ENCODE results near the gene TSHZ2.

The TSHZ2 gene

DNA sequence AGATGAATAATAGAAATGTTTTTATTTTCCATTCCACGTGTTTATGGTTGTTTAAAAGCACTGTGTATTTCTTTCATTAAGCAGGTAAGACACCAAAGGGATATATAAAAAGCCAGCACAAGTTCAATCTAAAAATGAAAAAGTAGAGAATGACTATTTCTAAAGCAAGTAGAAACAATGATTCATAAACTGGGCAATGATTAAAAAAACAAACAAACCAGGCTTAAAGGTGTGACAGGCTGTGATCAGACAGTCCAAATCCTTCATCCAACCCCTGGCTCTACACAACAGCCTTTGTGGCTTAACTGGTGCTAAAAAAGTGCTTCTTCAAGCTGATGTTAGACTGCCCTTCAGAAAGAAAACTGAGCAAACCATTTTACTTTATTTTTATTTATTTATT, 45.7 kb upstream of the TSHZ2 start:
- Histone ChIP-seq H3K4me3 (ENCODE audit: low read depth, low read length) (no peak overlapping the region), H3K36me3 (replicated peaks) (no peaks in the 10 kb centered on the region), H3K27me3 (replicated peaks) (no peaks in the 10 kb centered on the region), H3K27ac (no peak overlapping the region)
- in situ Hi-C loops (cut with HindIII; ENCODE audit: low pct_ligation_motif_present, low sequenced_read_pairs): no loop called here
- no peak for DNase-seq
- TF ChIP-seq, protein P1, sequence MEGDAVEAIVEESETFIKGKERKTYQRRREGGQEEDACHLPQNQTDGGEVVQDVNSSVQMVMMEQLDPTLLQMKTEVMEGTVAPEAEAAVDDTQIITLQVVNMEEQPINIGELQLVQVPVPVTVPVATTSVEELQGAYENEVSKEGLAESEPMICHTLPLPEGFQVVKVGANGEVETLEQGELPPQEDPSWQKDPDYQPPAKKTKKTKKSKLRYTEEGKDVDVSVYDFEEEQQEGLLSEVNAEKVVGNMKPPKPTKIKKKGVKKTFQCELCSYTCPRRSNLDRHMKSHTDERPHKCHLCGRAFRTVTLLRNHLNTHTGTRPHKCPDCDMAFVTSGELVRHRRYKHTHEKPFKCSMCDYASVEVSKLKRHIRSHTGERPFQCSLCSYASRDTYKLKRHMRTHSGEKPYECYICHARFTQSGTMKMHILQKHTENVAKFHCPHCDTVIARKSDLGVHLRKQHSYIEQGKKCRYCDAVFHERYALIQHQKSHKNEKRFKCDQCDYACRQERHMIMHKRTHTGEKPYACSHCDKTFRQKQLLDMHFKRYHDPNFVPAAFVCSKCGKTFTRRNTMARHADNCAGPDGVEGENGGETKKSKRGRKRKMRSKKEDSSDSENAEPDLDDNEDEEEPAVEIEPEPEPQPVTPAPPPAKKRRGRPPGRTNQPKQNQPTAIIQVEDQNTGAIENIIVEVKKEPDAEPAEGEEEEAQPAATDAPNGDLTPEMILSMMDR (IDR thresholded peaks at IDR 0.05; ENCODE audit: low read depth, low read length, missing control alignments): no peak

DNA sequence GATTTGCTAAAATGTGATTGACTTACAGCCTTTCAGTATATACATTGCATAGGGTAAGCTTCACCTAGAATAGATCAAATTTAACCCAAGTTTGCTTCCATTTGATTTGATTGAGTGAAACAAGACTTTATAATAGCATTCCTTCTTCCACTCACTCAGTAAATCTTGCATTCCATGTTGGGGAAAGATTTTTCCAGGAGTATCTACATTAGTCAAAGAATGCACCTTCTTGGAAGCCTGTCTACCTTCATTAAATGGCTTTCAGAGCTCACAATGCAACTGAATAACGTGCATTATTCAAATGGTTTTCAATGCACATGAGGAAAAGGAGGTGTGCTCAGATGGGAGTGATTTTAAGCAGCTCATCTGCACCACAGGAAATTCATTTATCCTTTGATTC, 38.3 kb upstream of the TSHZ2 start:
- no peak overlapping the region for H3K27ac ChIP-seq
- DNase-seq: no peak
- H3K4me3 ChIP-seq (ENCODE audit: low read depth, low read length): no peak overlapping the region
- TF ChIP-seq, protein P1 (IDR thresholded peaks at IDR 0.05; ENCODE audit: low read depth, low read length, missing control alignments): no peak
- in situ Hi-C loops (cut with HindIII; ENCODE audit: low pct_ligation_motif_present, low sequenced_read_pairs): no loop called here
- no peaks in the 10 kb centered on the region for H3K36me3 ChIP-seq (replicated peaks)
- H3K27me3 ChIP-seq (replicated peaks): no peaks in the 10 kb centered on the region

DNA sequence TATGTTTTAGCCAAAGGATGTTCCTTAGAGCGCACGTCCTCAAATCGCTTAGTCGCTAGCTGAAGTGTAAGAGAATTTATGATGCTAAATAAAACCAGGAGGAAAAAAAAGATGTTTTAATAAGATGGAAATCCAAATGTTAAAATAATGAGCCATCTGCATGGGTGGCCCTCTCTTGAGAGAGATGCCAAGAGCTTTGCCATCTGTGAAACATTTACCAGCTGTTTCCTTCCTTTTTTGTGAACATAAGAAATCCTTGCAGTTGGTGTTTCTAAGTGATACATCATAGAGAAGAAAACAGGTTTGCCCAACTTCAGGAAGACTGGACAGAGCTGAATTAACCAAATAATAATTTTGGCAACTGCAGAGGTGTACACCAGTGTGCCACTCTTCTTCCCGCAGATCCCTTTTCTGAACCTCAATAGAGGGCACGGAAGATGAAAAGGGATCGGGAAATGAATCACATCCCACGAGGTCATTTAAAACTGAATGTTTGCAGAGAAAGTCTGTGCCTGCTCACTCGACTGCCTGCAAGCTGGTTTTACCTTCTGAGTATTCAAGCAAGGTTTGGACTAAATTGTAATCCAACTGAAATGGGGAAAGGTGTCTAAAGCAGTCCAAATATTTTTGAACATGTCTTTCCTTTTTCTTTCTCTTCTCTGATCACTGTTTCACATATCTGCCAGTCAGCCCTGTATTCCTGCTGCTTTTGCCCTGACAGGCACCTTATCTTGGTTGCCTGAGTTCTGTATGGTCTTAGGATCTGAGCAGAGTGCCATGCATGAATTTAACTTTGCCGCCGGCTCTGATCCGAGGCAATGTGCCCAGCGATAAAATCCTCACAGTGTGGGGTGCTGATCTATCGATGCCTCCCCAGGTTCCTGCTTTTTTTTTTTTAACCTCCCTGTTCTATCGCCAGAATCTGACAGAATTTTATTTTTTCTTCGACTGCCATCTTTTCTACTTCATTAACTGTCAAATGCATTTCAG, 35.5 kb upstream of the TSHZ2 start:
- no peaks in the 10 kb centered on the region for H3K27me3 ChIP-seq (replicated peaks)
- H3K4me3 ChIP-seq (ENCODE audit: low read depth, low read length): no peak overlapping the region
- no peak overlapping the region for H3K27ac ChIP-seq
- no peak for DNase-seq
- no peaks in the 10 kb centered on the region for H3K36me3 ChIP-seq (replicated peaks)
- TF ChIP-seq, protein P1 (IDR thresholded peaks at IDR 0.05; ENCODE audit: low read depth, low read length, missing control alignments): no peak
- in situ Hi-C loops (cut with HindIII; ENCODE audit: low pct_ligation_motif_present, low sequenced_read_pairs): no loop called here

DNA sequence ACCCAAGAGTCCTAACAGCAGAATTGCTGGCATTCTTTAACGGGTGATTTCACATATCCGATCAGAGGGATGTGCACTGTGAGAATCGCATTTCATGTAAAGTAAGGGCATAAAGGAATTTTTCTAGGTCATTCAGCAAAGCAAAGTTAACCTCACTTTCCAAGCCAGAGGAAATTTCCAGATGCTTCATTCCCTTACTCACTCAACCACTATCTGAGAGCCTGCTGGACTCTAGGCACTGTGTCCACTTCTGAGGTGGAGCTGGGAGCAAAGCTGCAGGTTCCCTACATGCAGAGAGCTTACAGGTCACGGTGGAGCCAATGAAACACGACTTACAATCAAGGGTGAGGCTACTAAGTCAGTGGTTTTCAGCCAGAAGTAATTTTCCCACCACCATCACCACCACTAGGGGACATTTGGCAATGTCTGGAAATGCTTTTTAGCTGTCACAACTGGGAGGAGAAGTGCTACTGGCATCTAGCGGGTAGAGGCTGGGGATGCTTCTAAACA, 34.5 kb upstream of the TSHZ2 start:
- Histone ChIP-seq H3K27me3 (replicated peaks) (no peaks in the 10 kb centered on the region), H3K4me3 (ENCODE audit: low read depth, low read length) (no peak overlapping the region), H3K36me3 (replicated peaks) (no peaks in the 10 kb centered on the region), H3K27ac (no peak overlapping the region)
- DNase-seq: no peak
- in situ Hi-C loops (cut with HindIII; ENCODE audit: low pct_ligation_motif_present, low sequenced_read_pairs): no loop called here
- TF ChIP-seq, protein P1 (IDR thresholded peaks at IDR 0.05; ENCODE audit: low read depth, low read length, missing control alignments): no peak

DNA sequence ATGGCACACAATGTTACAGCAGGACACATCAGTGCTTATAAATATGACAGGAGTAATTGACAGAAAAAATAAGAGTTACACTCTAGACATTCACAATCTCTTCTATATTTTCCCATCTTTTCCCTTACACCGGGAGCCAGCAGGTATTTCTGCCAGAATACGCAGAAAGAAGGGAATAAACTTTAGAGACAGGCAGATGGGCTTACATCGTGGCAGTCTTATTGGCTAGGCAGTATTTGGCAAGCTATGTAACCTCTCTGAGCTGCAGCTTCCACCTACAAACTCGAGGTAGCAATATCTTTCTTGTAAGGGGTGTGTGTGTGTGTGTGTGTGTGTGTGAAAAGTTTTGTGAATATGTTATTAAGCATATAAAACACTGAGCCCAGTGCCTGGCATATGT, 33.0 kb upstream of the TSHZ2 start:
- Histone ChIP-seq H3K27ac (no peak overlapping the region), H3K27me3 (replicated peaks) (no peaks in the 10 kb centered on the region), H3K36me3 (replicated peaks) (no peaks in the 10 kb centered on the region), H3K4me3 (ENCODE audit: low read depth, low read length) (no peak overlapping the region)
- in situ Hi-C loops (cut with HindIII; ENCODE audit: low pct_ligation_motif_present, low sequenced_read_pairs): no loop called here
- TF ChIP-seq, protein P1 (IDR thresholded peaks at IDR 0.05; ENCODE audit: low read depth, low read length, missing control alignments): no peak
- DNase-seq: no peak
